PC-3 (cell line): ENCODE data around the gene BMS1. TPM values are rescaled to one million over a fixed set of nuclear protein-coding genes. Genes with fewer than 3 reads are reported as not detected.
"Not testable (repeated sequence)": the region's sequence is repeated elsewhere in the genome, so short reads cannot be mapped to it uniquely, and the experiment has no call there.

ENCODE experiments used
- ATAC-seq: fragments of 200-7000 bp; cut with Tn5 transposase; 2 replicates; pipeline ENCODE4 v1.9.1; 2020; ENCODE audit warnings: mild to moderate bottlenecking, moderate library complexity
- BruUV-seq: library from RNA; stranded (reverse); fragments of 400-500 nt; replicated peaks from 2 replicates; lab custom pipeline; 2021; lab: Mats Ljungman, UMichigan
- CTCF ChIA-PET: fragments of 300-600 bp; sonication (Branson Sonifier 250); formaldehyde crosslinking; loops from one replicate; lab custom pipeline; 2022; ENCODE audit warnings: antibody characterized with exemption; lab: Charles Lee
- POLR2A ChIA-PET: fragments of 300-600 bp; sonication (Branson Sonifier 250); formaldehyde crosslinking; loops from one replicate; lab custom pipeline; 2022; ENCODE audit warnings: antibody characterized with exemption; ENCODE audit not compliant: unreplicated experiment; lab: Charles Lee
- DNase-seq: peaks from one replicate; pipeline ENCODE4 v3.0.0-alpha.2; 2015
- H2AFZ ChIP-seq: fragments of 300-600 bp; sonication (generic); 2 replicates; pipeline ENCODE4 v1.6.0; 2016; ENCODE audit warnings: antibody characterized with exemption, low read length
- H3F3A ChIP-seq: fragments of 300-600 bp; sonication (generic); one replicate; pipeline ENCODE4 v1.6.0; 2017; ENCODE audit warnings: antibody characterized with exemption, low read length, control low read depth, mild to moderate bottlenecking; ENCODE audit not compliant: unreplicated experiment
- H3K27ac ChIP-seq: fragments of 300-600 bp; sonication (generic); 2 replicates; pipeline ENCODE4 v1.5.1; 2016; ENCODE audit warnings: mild to moderate bottlenecking, low read length
- H3K27me3 ChIP-seq: fragments of 300-600 bp; sonication (generic); 2 replicates; pipeline ENCODE4 v1.6.1; 2016; ENCODE audit warnings: low read length, mixed read lengths
- H3K36me3 ChIP-seq: fragments of 300-600 bp; sonication (generic); 2 replicates; pipeline ENCODE4 v1.6.1; 2016; ENCODE audit warnings: low read depth, mixed run types, low read length, mixed read lengths
- H3K4me1 ChIP-seq: fragments of 300-600 bp; sonication (generic); 2 replicates; pipeline ENCODE4 v1.5.1; 2016; ENCODE audit warnings: low read length; ENCODE audit not compliant: insufficient read depth
- H3K4me2 ChIP-seq: fragments of 300-600 bp; sonication (generic); 2 replicates; pipeline ENCODE4 v1.6.0; 2016; ENCODE audit warnings: low read length
- H3K4me3 ChIP-seq: fragments of 300-600 bp; sonication (generic); 2 replicates; pipeline ENCODE4 v1.5.1; 2016; ENCODE audit warnings: mild to moderate bottlenecking, low read length, mixed read lengths
- H3K79me2 ChIP-seq: fragments of 300-600 bp; sonication (generic); 2 replicates; pipeline ENCODE4 v1.6.1; 2017; ENCODE audit warnings: low read length, mixed read lengths
- H3K9ac ChIP-seq: fragments of 300-600 bp; sonication (generic); 2 replicates; pipeline ENCODE4 v1.6.0; 2016; ENCODE audit warnings: mild to moderate bottlenecking, low read length
- H3K9me2 ChIP-seq: fragments of 300-600 bp; sonication (generic); replicated peaks from 2 replicates; pipeline ENCODE4 v1.6.1; 2016; ENCODE audit warnings: mixed run types, low read length, mixed read lengths
- H3K9me3 ChIP-seq: fragments of 300-600 bp; sonication (generic); 2 replicates; pipeline ENCODE4 v1.6.1; 2016; ENCODE audit warnings: low read length, mixed read lengths
- H4K20me1 ChIP-seq: fragments of 300-600 bp; sonication (generic); 2 replicates; pipeline ENCODE4 v1.6.1; 2016; ENCODE audit warnings: low read length, mixed read lengths
- EZH2 ChIP-seq: fragments of 300-600 bp; sonication (generic); IDR thresholded peaks from one replicate; pipeline ENCODE4 v1.6.1; 2017; ENCODE audit warnings: antibody characterized with exemption, mild to moderate bottlenecking, low read length; ENCODE audit not compliant: unreplicated experiment
- EZH2phosphoT487 ChIP-seq: fragments of 300-600 bp; sonication (generic); IDR thresholded peaks from 2 replicates; pipeline ENCODE4 v1.6.1; 2018; ENCODE audit warnings: mild to moderate bottlenecking, antibody characterized with exemption, low read length, borderline replicate concordance
- intact Hi-C: fragments of 100-400 bp; cut with micrococcal nuclease; formaldehyde crosslinking; loops from 2 replicates; pipeline ENCODE4 v1.9.0; 2023
- total RNA-seq: library from RNA; depleted of rRNA; stranded (reverse); fragments of >200 nt; gene quantifications from 2 replicates; pipeline ENCODE4 v1.2.3, GENCODE V29; 2014
- TF ChIP-seq, protein P1 (sequence below): fragments of 300-600 bp; sonication (generic); conservative IDR thresholded peaks from 2 replicates; pipeline ENCODE4 v1.5.1; 2017; ENCODE audit warnings: antibody characterized with exemption, low read depth, mild to moderate bottlenecking, low read length

Gene BMS1
- total RNA-seq, 1 experiment from 2014 or later = 36.6 TPM

DNA sequence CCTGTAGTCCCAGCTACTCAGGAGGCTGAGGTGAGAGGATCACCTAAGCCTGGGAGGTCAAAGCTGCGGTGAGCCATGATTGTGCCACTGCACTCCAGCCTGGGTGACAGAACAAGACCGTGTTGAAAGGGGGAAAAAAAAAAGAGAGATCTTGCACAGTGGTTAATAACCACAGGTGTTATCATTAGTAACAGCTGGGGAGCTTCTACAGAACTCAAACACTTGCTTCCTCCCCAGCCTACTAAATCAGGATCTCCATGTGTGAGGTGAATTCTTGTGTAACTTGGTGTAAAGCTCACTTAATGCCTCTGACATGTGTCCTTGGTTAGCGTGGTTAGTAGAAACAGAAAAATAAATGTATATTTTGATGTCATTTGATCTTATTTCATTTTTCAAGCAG lies 43.9 kb upstream of the BMS1 start:
- H2AFZ ChIP-seq = no peak overlapping the region
- no peak overlapping the region for H3K4me2 ChIP-seq
- no peaks in the 10 kb centered on the region for H3K79me2 ChIP-seq
- H3F3A ChIP-seq = no peaks in the 10 kb centered on the region
- no peaks in the 10 kb centered on the region for H3K9me2 ChIP-seq
- H3K27ac ChIP-seq = no peak overlapping the region
- H3K4me3 ChIP-seq = no peak overlapping the region
- ChIA-PET POLR2A (no interaction called here), CTCF (no interaction called here)
- no peak overlapping the region for H3K9ac ChIP-seq
- H3K27me3 ChIP-seq = peaks cover 29% of the 10 kb centered on the region
- ATAC-seq = no peak
- no peaks in the 10 kb centered on the region for H3K4me1 ChIP-seq
- no peaks in the 10 kb centered on the region for H3K36me3 ChIP-seq
- H3K9me3 ChIP-seq = peaks cover 5% of the 10 kb centered on the region; the same call in 1 of the 2 replicates
- no peak for TF ChIP-seq EZH2
- TF ChIP-seq, protein P1, sequence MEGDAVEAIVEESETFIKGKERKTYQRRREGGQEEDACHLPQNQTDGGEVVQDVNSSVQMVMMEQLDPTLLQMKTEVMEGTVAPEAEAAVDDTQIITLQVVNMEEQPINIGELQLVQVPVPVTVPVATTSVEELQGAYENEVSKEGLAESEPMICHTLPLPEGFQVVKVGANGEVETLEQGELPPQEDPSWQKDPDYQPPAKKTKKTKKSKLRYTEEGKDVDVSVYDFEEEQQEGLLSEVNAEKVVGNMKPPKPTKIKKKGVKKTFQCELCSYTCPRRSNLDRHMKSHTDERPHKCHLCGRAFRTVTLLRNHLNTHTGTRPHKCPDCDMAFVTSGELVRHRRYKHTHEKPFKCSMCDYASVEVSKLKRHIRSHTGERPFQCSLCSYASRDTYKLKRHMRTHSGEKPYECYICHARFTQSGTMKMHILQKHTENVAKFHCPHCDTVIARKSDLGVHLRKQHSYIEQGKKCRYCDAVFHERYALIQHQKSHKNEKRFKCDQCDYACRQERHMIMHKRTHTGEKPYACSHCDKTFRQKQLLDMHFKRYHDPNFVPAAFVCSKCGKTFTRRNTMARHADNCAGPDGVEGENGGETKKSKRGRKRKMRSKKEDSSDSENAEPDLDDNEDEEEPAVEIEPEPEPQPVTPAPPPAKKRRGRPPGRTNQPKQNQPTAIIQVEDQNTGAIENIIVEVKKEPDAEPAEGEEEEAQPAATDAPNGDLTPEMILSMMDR = no peak
- no peak for TF ChIP-seq EZH2phosphoT487
- H4K20me1 ChIP-seq = no peaks in the 10 kb centered on the region
- DNase-seq = no peak
- intact Hi-C loops = no loop called here
- BruUV-seq = no TSS peak

- H3K9me3 ChIP-seq, H3K36me3 ChIP-seq, DNase-seq, intact Hi-C loops, ATAC-seq, H3K9me2 ChIP-seq, H3K27ac ChIP-seq, H3K4me3 ChIP-seq, H3K4me1 ChIP-seq, H4K20me1 ChIP-seq, POLR2A ChIA-PET, BruUV-seq, H3K4me2 ChIP-seq, H3K9ac ChIP-seq, H3F3A ChIP-seq, H3K79me2 ChIP-seq, CTCF ChIA-PET, H2AFZ ChIP-seq: not testable (repeated sequence)
- peaks cover 29% of the 10 kb centered on the region for H3K27me3 ChIP-seq
Observed at GRCh38 chr10:42741536-42741935, 41.1 kb upstream of the BMS1 start.

DNA sequence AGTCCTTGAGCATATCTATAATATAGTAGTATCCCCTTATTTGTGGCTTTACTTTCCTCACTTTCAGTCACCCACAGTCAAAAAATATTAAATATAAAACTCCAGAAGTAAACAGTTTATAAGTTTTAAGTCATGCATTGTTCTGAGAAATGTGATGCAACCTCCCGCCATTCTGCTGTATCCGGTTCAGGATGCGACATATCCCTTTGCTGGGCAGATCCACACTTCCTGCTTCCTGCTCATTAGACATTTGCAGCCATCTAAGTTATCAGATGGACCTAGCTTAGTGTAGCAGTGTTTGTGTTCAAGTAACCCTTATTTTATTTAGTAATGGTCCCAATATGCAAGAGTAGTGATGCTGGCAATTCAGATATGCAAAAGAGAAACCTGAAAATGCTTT lies 38.9 kb upstream of the BMS1 start:
- Histone ChIP-seq H3K27me3 (peaks cover 11% of the 10 kb centered on the region), H3K9me3 (peaks cover 5% of the 10 kb centered on the region; the same call in 1 of the 2 replicates), H3K27ac (no peak overlapping the region), H3K36me3 (no peaks in the 10 kb centered on the region), H3K9ac (no peak overlapping the region), H3K4me2 (no peak overlapping the region), H4K20me1 (no peaks in the 10 kb centered on the region), H3K9me2 (no peaks in the 10 kb centered on the region), H3K79me2 (no peaks in the 10 kb centered on the region), H3K4me1 (no peaks in the 10 kb centered on the region), H3F3A (no peaks in the 10 kb centered on the region), H2AFZ (no peak overlapping the region), H3K4me3 (no peak overlapping the region)
- ChIA-PET POLR2A (no interaction called here), CTCF (no interaction called here)
- intact Hi-C loops = no loop called here
- no peak for ATAC-seq
- BruUV-seq = no TSS peak
- TF ChIP-seq EZH2 = no peak
- TF ChIP-seq, protein P1 = no peak
- TF ChIP-seq EZH2phosphoT487 = no peak
- no peak for DNase-seq
